ENCODE data around the gene LIMS2.

The LIMS2 gene

GRCh38 chr2:127636248-127637235, 38.8 kb downstream of the LIMS2 start:
- no peak overlapping the region for H3K27ac ChIP-seq
- no peak for DNase-seq (ENCODE audit: low read depth, low spot score)

- no peak for DNase-seq (ENCODE audit: low read depth, low spot score)
- H3K27ac ChIP-seq = no peak overlapping the region
Measured at GRCh38 chr2:127635380-127636237, 39.7 kb downstream of the LIMS2 start.

DNA sequence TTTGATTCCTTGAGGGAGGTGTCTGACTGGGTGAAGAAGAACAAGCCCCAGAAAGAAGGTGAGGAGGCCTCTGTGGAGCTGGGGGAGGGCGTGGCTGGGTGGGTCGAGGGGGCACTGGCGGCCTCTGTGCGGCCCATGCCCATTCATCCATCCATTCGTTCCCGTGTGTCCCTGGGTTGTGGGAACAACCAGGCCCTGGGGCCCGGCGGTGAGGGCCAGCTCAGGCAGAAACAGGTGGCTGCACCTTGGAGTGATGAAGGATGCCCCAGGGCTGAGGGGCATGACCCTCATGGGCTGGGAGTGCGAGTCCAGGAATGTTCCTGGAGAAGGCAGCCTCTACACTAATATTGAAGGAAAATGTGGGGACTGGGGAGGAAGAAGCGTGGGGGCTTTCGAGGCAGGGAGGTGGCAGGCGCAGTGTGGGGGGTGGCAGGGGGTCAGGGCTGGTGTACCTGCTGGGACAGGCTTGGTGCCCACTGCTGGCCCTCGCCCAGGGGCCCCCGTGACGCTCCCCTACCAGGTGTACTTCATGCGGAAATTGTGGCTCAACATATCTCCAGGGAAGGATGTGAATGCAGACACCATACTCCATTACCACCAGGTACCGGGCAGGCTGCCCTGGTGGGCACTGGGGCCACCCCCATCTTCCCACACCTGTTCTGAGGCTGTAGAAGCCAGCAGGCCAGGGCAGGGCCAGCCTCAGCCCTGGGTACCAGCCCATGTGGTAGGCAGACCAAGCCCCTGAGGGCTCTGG, 40.5 kb downstream of the LIMS2 start:
- H3K27ac ChIP-seq = no peak overlapping the region
- no peak for DNase-seq (ENCODE audit: low read depth, low spot score)

DNA sequence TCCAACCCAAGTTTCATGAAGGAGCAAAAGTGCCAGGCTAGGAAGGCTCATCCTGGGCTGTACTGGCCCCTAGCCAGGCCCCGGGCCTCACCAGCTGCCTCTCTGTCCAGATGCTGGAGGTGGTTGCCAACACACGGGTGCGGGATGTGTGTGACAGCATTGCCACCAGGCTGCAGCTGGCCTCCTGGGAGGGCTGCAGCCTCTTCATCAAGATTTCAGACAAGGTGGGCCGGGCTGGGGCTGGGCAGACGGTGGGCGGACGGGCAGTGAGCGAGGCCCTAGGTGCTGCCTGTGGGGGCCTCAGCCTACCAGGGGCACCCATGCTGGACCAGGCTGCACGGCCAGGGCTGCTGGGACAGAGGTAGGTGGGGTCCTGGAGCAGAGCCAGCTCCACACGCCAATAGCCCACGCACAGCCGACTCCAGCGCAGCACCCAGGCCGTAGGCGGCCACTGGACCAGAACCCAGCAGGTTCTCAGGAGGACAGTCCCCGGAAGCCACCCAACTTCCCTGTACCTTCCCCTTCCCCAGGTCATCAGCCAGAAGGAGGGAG, 41.2 kb downstream of the LIMS2 start:
- H3K27ac ChIP-seq = no peak overlapping the region
- DNase-seq (ENCODE audit: low read depth, low spot score) = no peak

- DNase-seq (ENCODE audit: low read depth, low spot score) = no peak
- H3K27ac ChIP-seq = no peak overlapping the region
Measured at GRCh38 chr2:127633556-127634065, 41.7 kb downstream of the LIMS2 start.

DNA sequence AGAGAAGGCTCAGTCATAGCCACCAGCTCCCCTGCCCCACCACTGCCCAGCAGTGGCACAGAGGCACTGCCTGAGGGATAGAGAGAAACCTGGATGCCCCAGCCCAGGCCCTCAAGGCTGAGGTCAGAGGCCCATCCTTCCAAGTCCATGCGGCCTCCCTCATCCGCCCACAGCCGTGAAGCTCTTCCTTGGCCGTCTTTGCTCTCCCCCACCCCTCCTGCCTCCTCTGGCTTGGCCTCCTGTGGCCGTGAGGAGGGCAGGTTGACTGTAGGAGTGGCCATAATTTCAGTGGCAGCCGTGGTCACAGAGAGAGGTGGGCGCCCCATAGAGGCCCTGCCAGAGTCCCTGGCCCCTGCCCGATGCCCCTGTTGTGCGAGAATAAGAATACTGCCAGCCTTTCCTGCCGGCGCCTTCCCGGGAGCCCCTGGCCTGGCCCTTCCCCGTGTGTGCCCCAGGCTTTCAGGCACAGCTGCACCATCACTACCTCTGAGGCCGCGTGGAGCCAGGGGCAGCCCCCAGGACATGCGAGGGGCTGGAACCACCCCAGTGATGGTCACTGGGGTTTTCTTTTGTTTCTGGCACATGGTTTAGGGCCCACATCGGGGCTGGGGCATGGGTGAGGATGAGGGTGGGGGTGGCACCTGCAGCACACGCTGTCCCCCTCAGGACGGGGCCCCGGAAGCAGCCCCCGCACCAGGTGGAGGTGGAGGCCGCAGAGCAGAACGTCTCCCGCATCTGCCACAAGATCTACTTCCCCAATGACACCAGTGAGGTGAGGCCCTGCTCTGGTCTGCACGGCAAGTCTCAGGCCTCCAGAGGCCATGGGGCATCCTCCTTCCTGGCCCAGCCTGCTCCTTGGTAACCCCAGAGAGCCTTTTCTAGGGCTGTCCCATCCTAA, 42.5 kb downstream of the LIMS2 start:
- no peak overlapping the region for H3K27ac ChIP-seq
- no peak for DNase-seq (ENCODE audit: low read depth, low spot score)

DNA sequence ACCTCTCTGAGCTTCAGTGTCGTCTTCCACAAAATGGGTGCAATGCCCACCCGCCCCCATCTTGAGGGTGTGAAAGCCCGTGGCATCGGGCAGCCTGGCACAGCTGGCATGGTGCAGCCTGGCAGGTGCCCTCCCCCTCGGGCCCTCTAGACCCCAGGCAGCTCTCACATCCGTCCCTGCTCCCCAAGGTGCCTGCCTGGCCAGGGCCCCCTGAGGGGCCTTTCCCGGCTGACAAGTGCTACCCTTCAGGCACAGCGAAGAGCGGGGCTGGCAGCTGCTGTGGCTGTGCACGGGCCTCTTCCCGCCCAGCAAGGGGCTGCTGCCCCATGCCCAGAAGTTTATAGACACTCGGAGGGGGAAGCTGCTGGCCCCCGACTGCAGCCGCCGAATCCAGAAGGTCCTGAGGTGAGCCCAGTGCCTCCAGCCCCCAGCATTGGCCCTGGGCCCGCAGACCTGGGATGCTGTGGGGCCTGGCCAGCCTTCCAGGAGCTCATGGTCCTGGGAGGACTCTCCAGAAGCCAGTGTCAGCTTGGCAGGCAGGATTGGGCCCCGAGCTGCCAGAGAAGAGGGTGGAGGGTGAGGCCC, 43.2 kb downstream of the LIMS2 start:
- H3K27ac ChIP-seq = no peak overlapping the region
- no peak for DNase-seq (ENCODE audit: low read depth, low spot score)

- no peak for DNase-seq (ENCODE audit: low read depth, low spot score)
- H3K27ac ChIP-seq = no peak overlapping the region
Measured at GRCh38 chr2:127631541-127631996, 43.8 kb downstream of the LIMS2 start.

- H3K27ac ChIP-seq = no peak overlapping the region
- no peak for DNase-seq (ENCODE audit: low read depth, low spot score)
Measured at GRCh38 chr2:127630864-127631540, 44.3 kb downstream of the LIMS2 start.

GRCh38 chr2:127630096-127630863, 45.0 kb downstream of the LIMS2 start:
- DNase-seq (ENCODE audit: low read depth, low spot score) = no peak
- no peak overlapping the region for H3K27ac ChIP-seq

DNA sequence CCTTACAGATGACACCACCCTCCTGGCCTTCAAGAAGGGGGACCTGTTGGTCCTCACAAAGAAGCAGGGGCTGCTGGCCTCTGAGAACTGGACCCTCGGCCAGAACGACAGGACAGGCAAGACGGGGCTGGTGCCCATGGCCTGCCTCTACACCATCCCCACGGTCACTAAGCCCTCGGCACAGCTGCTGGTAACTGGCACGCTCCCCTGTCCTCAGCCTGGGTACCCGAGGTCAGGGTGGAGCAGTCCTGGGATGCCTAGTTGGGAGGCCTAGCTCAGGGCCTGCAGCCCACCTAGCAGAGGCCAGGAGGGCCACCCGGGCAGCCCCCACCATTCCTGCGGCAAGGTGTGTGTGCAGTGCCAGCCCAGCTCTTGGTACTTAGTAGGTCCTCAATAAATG, 45.7 kb downstream of the LIMS2 start:
- no peak overlapping the region for H3K27ac ChIP-seq
- no peak for DNase-seq (ENCODE audit: low read depth, low spot score)

- no peak overlapping the region for H3K27ac ChIP-seq
- no peak for DNase-seq (ENCODE audit: low read depth, low spot score)
Measured at GRCh38 chr2:127628767-127629614, 46.3 kb downstream of the LIMS2 start.

- H3K27ac ChIP-seq = no peak overlapping the region
- DNase-seq (ENCODE audit: low read depth, low spot score) = no peak
Measured at GRCh38 chr2:127627740-127628571, 47.4 kb downstream of the LIMS2 start.

DNA sequence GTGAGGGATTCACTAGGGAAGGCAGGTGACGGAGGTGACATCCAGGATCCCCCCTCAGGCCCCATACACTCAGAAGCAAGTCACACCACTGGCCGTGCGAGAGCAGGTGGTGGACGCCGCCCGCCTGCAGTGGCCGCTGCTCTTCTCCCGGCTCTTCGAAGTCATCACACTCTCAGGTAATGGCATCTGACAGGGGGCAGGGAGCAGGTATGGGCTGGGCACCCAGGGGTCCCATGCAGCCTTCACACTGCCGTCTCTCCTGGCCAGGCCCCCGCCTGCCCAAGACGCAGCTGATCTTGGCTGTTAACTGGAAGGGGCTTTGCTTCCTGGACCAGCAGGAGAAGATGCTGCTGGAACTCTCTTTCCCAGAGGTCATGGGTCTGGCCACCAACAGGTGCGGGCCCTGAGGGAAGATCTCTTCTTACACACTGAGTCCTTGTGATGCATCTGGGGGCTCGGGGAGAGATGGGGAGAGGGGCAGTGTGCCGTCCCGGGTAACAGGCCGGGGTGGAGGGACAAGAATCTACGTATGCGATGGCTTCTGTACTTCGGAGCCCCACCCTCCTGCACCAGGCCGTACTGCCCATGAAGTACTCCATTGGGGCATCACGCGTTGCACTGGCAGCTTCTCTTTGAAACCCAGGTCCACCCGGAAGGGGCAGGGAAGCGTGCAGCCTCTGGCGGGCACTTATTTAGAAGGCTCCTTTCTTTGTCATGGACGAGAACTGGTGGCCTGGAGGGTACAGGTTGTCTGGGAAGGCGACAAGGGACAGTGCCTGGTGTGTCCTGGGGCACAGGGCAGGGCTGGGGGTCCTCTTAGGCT, 48.2 kb downstream of the LIMS2 start:
- H3K27ac ChIP-seq = no peak overlapping the region
- DNase-seq (ENCODE audit: low read depth, low spot score) = no peak

DNA sequence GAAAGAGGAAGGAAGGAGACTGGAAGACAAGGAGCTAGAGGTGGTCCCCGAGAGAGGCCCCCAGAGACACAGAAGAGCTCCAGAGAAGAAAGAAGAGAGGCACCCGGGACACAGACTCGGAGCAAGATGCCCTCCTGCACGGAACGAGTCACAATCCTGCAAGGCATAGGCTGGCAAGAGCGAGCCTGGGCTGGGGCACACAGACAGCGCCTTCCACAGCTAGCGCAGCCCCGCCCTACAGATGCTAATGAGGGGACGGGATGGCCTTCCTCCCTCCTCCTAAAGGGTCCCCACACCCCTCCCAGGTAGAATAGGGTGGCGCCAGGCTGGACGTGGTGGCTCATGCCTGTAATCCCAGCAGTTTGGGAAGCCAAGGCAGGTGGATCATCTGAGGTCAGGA, 49.2 kb downstream of the LIMS2 start:
- H3K27ac ChIP-seq = no peak overlapping the region
- DNase-seq (ENCODE audit: low read depth, low spot score) = no peak
